Stimulated activated effector memory CD8-positive, alpha-beta T cell treated with anti-CD3 and anti-CD28 coated beads, Interleukin-12 subunit alpha, Interleukin-12 subunit beta, amount 100 ng/mL, for 72 hours (primary cell): Measurements from ENCODE around the gene EFCAB3.
"Not testable (repeated sequence)": the region's sequence is repeated elsewhere in the genome, so short reads cannot be mapped to it uniquely, and the experiment has no call there.

Experiments used
- ATAC-seq: fragments of 150-1000 bp; cut with Tn5 transposase; 2 replicates; pipeline ENCODE4 v1.10.0; 2021
- DNase-seq, 2 donors: peaks; one replicate each; pipeline ENCODE4 v3.0.0; 2021 to 2022; ENCODE audit warnings: low spot score in 2 of 2
- H3K27ac Mint-ChIP-seq: one replicate; pipeline ENCODE4 v1.8.0; 2022; ENCODE audit warnings: mild to moderate bottlenecking, mixed read lengths
- H3K36me3 Mint-ChIP-seq: one replicate; pipeline ENCODE4 v1.8.0; 2022; ENCODE audit warnings: mild to moderate bottlenecking, mixed read lengths
- H3K4me1 Mint-ChIP-seq: one replicate; pipeline ENCODE4 v1.8.0; 2022; ENCODE audit warnings: mixed read lengths
- H3K4me3 Mint-ChIP-seq: one replicate; pipeline ENCODE4 v1.8.0; 2022; ENCODE audit warnings: mild to moderate bottlenecking, mixed read lengths
- H3K9me3 Mint-ChIP-seq: one replicate; pipeline ENCODE4 v1.8.0; 2022; ENCODE audit warnings: mixed read lengths

The EFCAB3 gene

GRCh38 chr17:62445791-62446190 lies 65.4 kb downstream of the EFCAB3 start:
- peaks cover 100% of the 10 kb centered on the region for H3K36me3 Mint-ChIP-seq
- not testable (repeated sequence) for ATAC-seq, H3K4me3 Mint-ChIP-seq, H3K9me3 Mint-ChIP-seq, H3K27ac Mint-ChIP-seq, H3K4me1 Mint-ChIP-seq, DNase-seq

GRCh38 chr17:62452195-62452594 lies 71.8 kb downstream of the EFCAB3 start:
- ATAC-seq: not testable (repeated sequence)

GRCh38 chr17:62453041-62453440 lies 72.7 kb downstream of the EFCAB3 start:
- not testable (repeated sequence) for DNase-seq, H3K9me3 Mint-ChIP-seq, H3K4me3 Mint-ChIP-seq, ATAC-seq
- peaks cover 29% of the 10 kb centered on the region for H3K36me3 Mint-ChIP-seq
- peaks cover 18% of the 10 kb centered on the region for H3K4me1 Mint-ChIP-seq
- peak overlapping the region; percentile 17 for H3K27ac Mint-ChIP-seq

More at GRCh38 chr17:62452195-62452594, 71.8 kb downstream of the EFCAB3 start:
- peaks cover 38% of the 10 kb centered on the region for H3K36me3 Mint-ChIP-seq
- peaks cover 14% of the 10 kb centered on the region for H3K4me1 Mint-ChIP-seq
- not testable (repeated sequence) for H3K27ac Mint-ChIP-seq, H3K4me3 Mint-ChIP-seq, DNase-seq, H3K9me3 Mint-ChIP-seq

GRCh38 chr17:62453656-62454055 lies 73.3 kb downstream of the EFCAB3 start:
- H3K9me3 Mint-ChIP-seq, ATAC-seq, DNase-seq, H3K4me3 Mint-ChIP-seq: not testable (repeated sequence)
- Mint-ChIP-seq H3K4me1 (peaks cover 18% of the 10 kb centered on the region), H3K36me3 (peaks cover 23% of the 10 kb centered on the region), H3K27ac (peak overlapping the region; percentile 17)

- DNase-seq, H3K9me3 Mint-ChIP-seq, ATAC-seq, H3K4me3 Mint-ChIP-seq: not testable (repeated sequence)
- Mint-ChIP-seq H3K4me1 (peaks cover 18% of the 10 kb centered on the region), H3K27ac (peak overlapping the region; percentile 17), H3K36me3 (peaks cover 19% of the 10 kb centered on the region)
Measured at GRCh38 chr17:62454111-62454510, 73.8 kb downstream of the EFCAB3 start.

- Mint-ChIP-seq H3K27ac (no peak overlapping the region), H3K9me3 (no peaks in the 10 kb centered on the region), H3K36me3 (no peaks in the 10 kb centered on the region), H3K4me3 (no peak overlapping the region), H3K4me1 (peaks cover 23% of the 10 kb centered on the region)
- no peak for DNase-seq
- no peak for ATAC-seq
Measured at GRCh38 chr17:62456016-62456415, 75.7 kb downstream of the EFCAB3 start.

GRCh38 chr17:62458483-62458882 lies 78.1 kb downstream of the EFCAB3 start:
- DNase-seq, ATAC-seq, H3K36me3 Mint-ChIP-seq, H3K4me3 Mint-ChIP-seq, H3K9me3 Mint-ChIP-seq, H3K27ac Mint-ChIP-seq: not testable (repeated sequence)
- H3K4me1 Mint-ChIP-seq: peaks cover 18% of the 10 kb centered on the region

- H3K27ac Mint-ChIP-seq, H3K36me3 Mint-ChIP-seq, H3K9me3 Mint-ChIP-seq, DNase-seq, H3K4me1 Mint-ChIP-seq, ATAC-seq, H3K4me3 Mint-ChIP-seq: not testable (repeated sequence)
Measured at GRCh38 chr17:62464422-62464821, 84.1 kb downstream of the EFCAB3 start.

- not testable (repeated sequence) for DNase-seq, H3K36me3 Mint-ChIP-seq, H3K4me1 Mint-ChIP-seq, ATAC-seq, H3K27ac Mint-ChIP-seq, H3K9me3 Mint-ChIP-seq, H3K4me3 Mint-ChIP-seq
Measured at GRCh38 chr17:62465271-62465670, 84.9 kb downstream of the EFCAB3 start.
